Lower leg skin (tissue), 3 donors: ENCODE results near the gene TAGAP.

Experiments
- CTCF ChIP-seq, 3 donors: fragments of 450-650 bp; IDR thresholded peaks; one replicate each; pipeline ENCODE4 v1.5.1; 2016; ENCODE audit warnings: antibody characterized with exemption in 3 of 3, mild to moderate bottlenecking in 3 of 3, moderate library complexity in 2 of 3
- POLR2A ChIP-seq, 2 donors: fragments of 450-650 bp; IDR thresholded peaks; one replicate each; pipeline ENCODE4 v1.6.1; 2016 to 2017; ENCODE audit warnings: antibody characterized with exemption in 2 of 2, mild to moderate bottlenecking in 1 of 2, moderate library complexity in 1 of 2

- TF ChIP-seq POLR2A (IDR thresholded peaks at IDR 0.05) (no peak), CTCF (IDR thresholded peaks at IDR 0.05) (no peak)
Observed at GRCh38 chr6:159005436-159005835, 39.4 kb downstream of the TAGAP start.
